Measurements from ENCODE around the gene MRPS24. TPM values are rescaled to one million over a fixed set of nuclear protein-coding genes. Genes with fewer than 3 reads are reported as not detected.
"Not testable (repeated sequence)": the region's sequence is repeated elsewhere in the genome, so short reads cannot be mapped to it uniquely, and the experiment has no call there.

The MRPS24 gene
- total RNA-seq, 1 donor from 2014 or later, result 51.8 TPM

DNA sequence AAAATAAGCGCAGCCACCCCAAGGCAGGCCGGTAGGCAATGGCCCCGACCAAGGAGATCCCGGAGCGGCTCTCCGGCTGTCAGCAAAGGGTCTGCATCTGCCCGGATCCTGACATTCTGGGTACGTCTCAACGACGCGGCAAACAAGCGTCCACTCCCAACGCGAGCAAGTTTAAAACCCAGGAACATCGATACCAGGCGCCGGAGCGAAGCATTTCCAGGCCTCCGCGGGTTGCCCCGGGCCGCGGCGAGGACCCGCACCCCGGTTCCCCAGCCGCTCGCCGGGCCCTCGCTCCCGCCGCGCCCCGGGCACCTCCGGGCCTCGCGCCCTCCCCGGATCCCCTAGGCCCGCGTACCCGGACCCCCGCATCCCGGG is 36.6 kb upstream of the MRPS24 start:
- TF ChIP-seq, protein P1, sequence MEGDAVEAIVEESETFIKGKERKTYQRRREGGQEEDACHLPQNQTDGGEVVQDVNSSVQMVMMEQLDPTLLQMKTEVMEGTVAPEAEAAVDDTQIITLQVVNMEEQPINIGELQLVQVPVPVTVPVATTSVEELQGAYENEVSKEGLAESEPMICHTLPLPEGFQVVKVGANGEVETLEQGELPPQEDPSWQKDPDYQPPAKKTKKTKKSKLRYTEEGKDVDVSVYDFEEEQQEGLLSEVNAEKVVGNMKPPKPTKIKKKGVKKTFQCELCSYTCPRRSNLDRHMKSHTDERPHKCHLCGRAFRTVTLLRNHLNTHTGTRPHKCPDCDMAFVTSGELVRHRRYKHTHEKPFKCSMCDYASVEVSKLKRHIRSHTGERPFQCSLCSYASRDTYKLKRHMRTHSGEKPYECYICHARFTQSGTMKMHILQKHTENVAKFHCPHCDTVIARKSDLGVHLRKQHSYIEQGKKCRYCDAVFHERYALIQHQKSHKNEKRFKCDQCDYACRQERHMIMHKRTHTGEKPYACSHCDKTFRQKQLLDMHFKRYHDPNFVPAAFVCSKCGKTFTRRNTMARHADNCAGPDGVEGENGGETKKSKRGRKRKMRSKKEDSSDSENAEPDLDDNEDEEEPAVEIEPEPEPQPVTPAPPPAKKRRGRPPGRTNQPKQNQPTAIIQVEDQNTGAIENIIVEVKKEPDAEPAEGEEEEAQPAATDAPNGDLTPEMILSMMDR (IDR thresholded peaks at IDR 0.05; ENCODE audit: unreplicated experiment), result no peak
- peak; percentile 42 for DNase-seq (ENCODE audit: low spot score)
- Mint-ChIP-seq H3K9me3 (ENCODE audit: unreplicated experiment) (no peaks in the 10 kb centered on the region), H3K36me3 (ENCODE audit: low read depth, unreplicated experiment) (peaks cover 3% of the 10 kb centered on the region), H3K27me3 (ENCODE audit: unreplicated experiment) (peaks cover 4% of the 10 kb centered on the region), H3K4me3 (ENCODE audit: unreplicated experiment) (peak overlapping the region; percentile 98), H3K4me1 (ENCODE audit: unreplicated experiment) (peaks cover 3% of the 10 kb centered on the region), H3K27ac (ENCODE audit: unreplicated experiment) (peak overlapping the region; percentile 86)

DNA sequence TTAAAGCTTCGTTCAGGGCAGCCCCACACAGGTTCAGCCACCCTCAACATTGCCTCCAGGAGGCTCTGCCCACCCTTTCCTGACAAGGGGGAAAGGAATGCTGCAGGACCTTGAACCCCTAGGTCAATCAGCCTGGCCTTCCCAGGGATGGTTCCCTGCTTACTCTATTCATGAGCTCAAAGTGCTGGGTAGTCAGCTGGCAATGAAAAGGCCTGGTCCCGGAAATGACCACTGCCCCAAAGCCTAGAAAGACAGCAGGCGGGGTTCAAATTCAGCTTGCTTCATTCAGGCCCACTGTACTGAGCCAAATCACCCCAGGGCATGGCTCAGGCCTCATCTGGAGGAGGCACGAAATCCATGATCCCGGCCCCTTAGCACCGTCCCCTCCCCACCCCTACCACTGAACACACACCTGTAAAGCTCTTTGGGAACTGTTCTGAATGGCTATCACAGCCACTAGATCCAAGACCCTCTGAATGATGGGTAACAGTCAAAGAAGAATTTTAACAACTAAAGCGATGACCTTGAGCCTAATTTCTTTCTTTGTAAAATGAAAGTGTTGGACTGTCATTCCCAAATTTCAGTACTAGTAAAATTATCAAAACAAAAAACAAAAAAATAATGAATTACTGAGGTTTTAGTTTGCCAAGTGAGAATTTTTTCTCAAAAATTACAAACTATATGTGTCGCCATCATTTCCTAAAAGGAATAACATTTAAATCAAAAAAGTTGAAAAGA is 36.1 kb upstream of the MRPS24 start:
- no peaks in the 10 kb centered on the region for H3K9me3 Mint-ChIP-seq (ENCODE audit: unreplicated experiment)
- H3K4me1 Mint-ChIP-seq (ENCODE audit: unreplicated experiment), result peaks cover 3% of the 10 kb centered on the region
- peak overlapping the region; percentile 98 for H3K4me3 Mint-ChIP-seq (ENCODE audit: unreplicated experiment)
- H3K27ac Mint-ChIP-seq (ENCODE audit: unreplicated experiment), result peak overlapping the region; percentile 86
- H3K36me3 Mint-ChIP-seq (ENCODE audit: low read depth, unreplicated experiment), result peaks cover 3% of the 10 kb centered on the region
- no peak for DNase-seq (ENCODE audit: low spot score)
- H3K27me3 Mint-ChIP-seq (ENCODE audit: unreplicated experiment), result peaks cover 4% of the 10 kb centered on the region
- TF ChIP-seq, protein P1 (IDR thresholded peaks at IDR 0.05; ENCODE audit: unreplicated experiment), result no peak

- no peak overlapping the region for H3K4me3 Mint-ChIP-seq (ENCODE audit: unreplicated experiment)
- H3K27me3 Mint-ChIP-seq (ENCODE audit: unreplicated experiment), result peaks cover 4% of the 10 kb centered on the region
- TF ChIP-seq, protein P1 (IDR thresholded peaks at IDR 0.05; ENCODE audit: unreplicated experiment), result no peak
- DNase-seq (ENCODE audit: low spot score), result no peak
- H3K9me3 Mint-ChIP-seq (ENCODE audit: unreplicated experiment), result no peaks in the 10 kb centered on the region
- no peak overlapping the region for H3K27ac Mint-ChIP-seq (ENCODE audit: unreplicated experiment)
- H3K36me3 Mint-ChIP-seq (ENCODE audit: low read depth, unreplicated experiment), result peaks cover 3% of the 10 kb centered on the region
- H3K4me1 Mint-ChIP-seq (ENCODE audit: unreplicated experiment), result peaks cover 3% of the 10 kb centered on the region
Observed at GRCh38 chr7:43904533-43905208, 35.4 kb upstream of the MRPS24 start.

GRCh38 chr7:43902542-43903054 is 33.3 kb upstream of the MRPS24 start:
- no peak overlapping the region for H3K27ac Mint-ChIP-seq (ENCODE audit: unreplicated experiment)
- H3K4me1 Mint-ChIP-seq (ENCODE audit: unreplicated experiment), result peaks cover 3% of the 10 kb centered on the region
- H3K9me3 Mint-ChIP-seq (ENCODE audit: unreplicated experiment), result no peaks in the 10 kb centered on the region
- H3K4me3 Mint-ChIP-seq (ENCODE audit: unreplicated experiment), result no peak overlapping the region
- no peak for DNase-seq (ENCODE audit: low spot score)
- peaks cover 3% of the 10 kb centered on the region for H3K36me3 Mint-ChIP-seq (ENCODE audit: low read depth, unreplicated experiment)
- TF ChIP-seq, protein P1 (IDR thresholded peaks at IDR 0.05; ENCODE audit: unreplicated experiment), result no peak
- peaks cover 2% of the 10 kb centered on the region for H3K27me3 Mint-ChIP-seq (ENCODE audit: unreplicated experiment)

DNA sequence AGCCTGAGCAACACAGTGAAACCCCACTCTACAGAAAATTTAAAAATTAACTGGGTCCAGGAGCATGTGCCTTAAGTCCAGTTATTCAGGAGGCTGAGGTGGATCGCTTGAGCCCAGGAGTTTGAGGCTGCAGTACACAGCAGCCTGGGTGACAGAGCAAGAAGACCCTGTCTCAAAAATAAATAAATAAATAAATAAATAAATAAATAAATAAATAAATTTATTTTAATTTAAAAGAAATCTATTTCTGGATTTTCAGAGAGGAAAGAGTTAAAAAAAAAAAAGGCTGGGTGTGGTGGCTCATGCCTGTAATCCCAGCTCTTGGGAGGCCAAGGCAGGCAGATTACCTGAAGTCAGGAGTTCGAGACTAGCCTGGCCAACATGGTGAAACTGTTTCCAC is 29.3 kb upstream of the MRPS24 start:
- H3K27me3 Mint-ChIP-seq (ENCODE audit: unreplicated experiment); H3K27ac Mint-ChIP-seq (ENCODE audit: unreplicated experiment); H3K36me3 Mint-ChIP-seq (ENCODE audit: low read depth, unreplicated experiment); H3K4me1 Mint-ChIP-seq (ENCODE audit: unreplicated experiment); H3K9me3 Mint-ChIP-seq (ENCODE audit: unreplicated experiment); H3K4me3 Mint-ChIP-seq (ENCODE audit: unreplicated experiment); DNase-seq (ENCODE audit: low spot score): not testable (repeated sequence)
